Activated CD4-positive, alpha-beta T cell treated with anti-CD3 and anti-CD28 coated beads, Interleukin-2, amount 10 ng/mL, durations not matched to agents 7 days and 5 days (primary cell): Measurements from ENCODE around the gene EYA2. TPM values are rescaled to one million over a fixed set of nuclear protein-coding genes. Genes with fewer than 3 reads are reported as not detected.

Source experiments
- CTCF ChIA-PET: fragments of 350-600 bp; sonication (Branson Sonifier 250); formaldehyde crosslinking; loops from one replicate; lab custom pipeline; 2021; ENCODE audit warnings: antibody characterized with exemption; lab: Charles Lee
- POLR2A ChIA-PET: fragments of 350-600 bp; sonication (Branson Sonifier 250); formaldehyde crosslinking; loops from one replicate; lab custom pipeline; 2021; ENCODE audit warnings: antibody characterized with exemption; lab: Charles Lee
- DNase-seq: peaks from one replicate; pipeline ENCODE4 v3.0.0-alpha.2; 2020
- H3K27ac Mint-ChIP-seq: one replicate; pipeline ENCODE4 v1.8.0; 2021; ENCODE audit warnings: mild to moderate bottlenecking, moderate library complexity, mixed read lengths
- H3K27me3 Mint-ChIP-seq: one replicate; pipeline ENCODE4 v1.8.0; 2021; ENCODE audit warnings: mixed read lengths
- H3K36me3 Mint-ChIP-seq: one replicate; pipeline ENCODE4 v1.8.0; 2021; ENCODE audit warnings: low read depth, mixed read lengths
- H3K4me1 Mint-ChIP-seq: one replicate; pipeline ENCODE4 v1.8.0; 2021; ENCODE audit warnings: mixed read lengths
- H3K4me3 Mint-ChIP-seq: one replicate; pipeline ENCODE4 v1.8.0; 2021; ENCODE audit warnings: mild to moderate bottlenecking, moderate library complexity, mixed read lengths
- H3K9me3 Mint-ChIP-seq: one replicate; pipeline ENCODE4 v1.8.0; 2021; ENCODE audit warnings: mixed read lengths
- total RNA-seq, 2 experiments: library from RNA; stranded (reverse); gene quantifications; one replicate each; pipeline ENCODE4 v1.2.3, GENCODE V29; 2021

Gene EYA2
- total RNA-seq, 2 experiments from 2014 or later: not detected

GRCh38 chr20:47124181-47124717 is 229.6 kb downstream of the EYA2 start:
- CTCF ChIA-PET: no interaction called here
- Mint-ChIP-seq H3K4me1 (no peaks in the 10 kb centered on the region), H3K27ac (no peak overlapping the region), H3K27me3 (peaks cover 27% of the 10 kb centered on the region), H3K36me3 (no peaks in the 10 kb centered on the region), H3K9me3 (no peaks in the 10 kb centered on the region), H3K4me3 (no peak overlapping the region)
- DNase-seq: no peak
- POLR2A ChIA-PET: no interaction called here

- POLR2A ChIA-PET: no interaction called here
Observed at GRCh38 chr20:47125508-47125757, 230.8 kb downstream of the EYA2 start.

GRCh38 chr20:47125758-47126591 is 231.3 kb downstream of the EYA2 start:
- peaks cover 27% of the 10 kb centered on the region for H3K27me3 Mint-ChIP-seq
- H3K27ac Mint-ChIP-seq: no peak overlapping the region
- no peaks in the 10 kb centered on the region for H3K36me3 Mint-ChIP-seq
- no peaks in the 10 kb centered on the region for H3K9me3 Mint-ChIP-seq
- DNase-seq: no peak
- ChIA-PET POLR2A (no interaction called here), CTCF (interaction anchor here (0.7 kb wide), 1 partner anchor 39 kb away, joined by 4 read pairs; no protein-coding TSS in a partner anchor)
- no peak overlapping the region for H3K4me3 Mint-ChIP-seq
- H3K4me1 Mint-ChIP-seq: no peaks in the 10 kb centered on the region

More at GRCh38 chr20:47125508-47125757, 230.8 kb downstream of the EYA2 start:
- DNase-seq: no peak
- CTCF ChIA-PET: interaction anchor here (0.7 kb wide), 1 partner anchor 40 kb away, joined by 4 read pairs; no protein-coding TSS in a partner anchor
- Mint-ChIP-seq H3K4me1 (no peaks in the 10 kb centered on the region), H3K27ac (no peak overlapping the region), H3K9me3 (no peaks in the 10 kb centered on the region), H3K27me3 (peaks cover 27% of the 10 kb centered on the region), H3K36me3 (no peaks in the 10 kb centered on the region), H3K4me3 (no peak overlapping the region)

GRCh38 chr20:47126709-47127108 is 232.1 kb downstream of the EYA2 start:
- CTCF ChIA-PET: no interaction called here
- no peaks in the 10 kb centered on the region for H3K36me3 Mint-ChIP-seq

GRCh38 chr20:47127546-47127945 is 232.9 kb downstream of the EYA2 start:
- H3K27me3 Mint-ChIP-seq: peaks cover 27% of the 10 kb centered on the region
- no peaks in the 10 kb centered on the region for H3K9me3 Mint-ChIP-seq
- H3K36me3 Mint-ChIP-seq: no peaks in the 10 kb centered on the region
- CTCF ChIA-PET: no interaction called here
- no peak overlapping the region for H3K4me3 Mint-ChIP-seq
- no peak overlapping the region for H3K27ac Mint-ChIP-seq
- POLR2A ChIA-PET: no interaction called here
- DNase-seq: no peak
- no peaks in the 10 kb centered on the region for H3K4me1 Mint-ChIP-seq

More at GRCh38 chr20:47126709-47127108, 232.1 kb downstream of the EYA2 start:
- Mint-ChIP-seq H3K4me3 (no peak overlapping the region), H3K4me1 (no peaks in the 10 kb centered on the region), H3K27ac (no peak overlapping the region), H3K27me3 (peaks cover 27% of the 10 kb centered on the region), H3K9me3 (no peaks in the 10 kb centered on the region)
- no peak for DNase-seq
- POLR2A ChIA-PET: no interaction called here

- DNase-seq: no peak
- Mint-ChIP-seq H3K27ac (no peak overlapping the region), H3K4me3 (no peak overlapping the region), H3K4me1 (no peaks in the 10 kb centered on the region), H3K36me3 (no peaks in the 10 kb centered on the region), H3K9me3 (no peaks in the 10 kb centered on the region), H3K27me3 (peaks cover 26% of the 10 kb centered on the region)
- ChIA-PET POLR2A (no interaction called here), CTCF (no interaction called here)
Observed at GRCh38 chr20:47127999-47128398, 233.4 kb downstream of the EYA2 start.

- no peak for DNase-seq
- no peaks in the 10 kb centered on the region for H3K9me3 Mint-ChIP-seq
- H3K4me1 Mint-ChIP-seq: no peaks in the 10 kb centered on the region
- H3K4me3 Mint-ChIP-seq: no peak overlapping the region
- no peaks in the 10 kb centered on the region for H3K36me3 Mint-ChIP-seq
- peaks cover 26% of the 10 kb centered on the region for H3K27me3 Mint-ChIP-seq
- POLR2A ChIA-PET: no interaction called here
- CTCF ChIA-PET: no interaction called here
- H3K27ac Mint-ChIP-seq: no peak overlapping the region
Observed at GRCh38 chr20:47129306-47129705, 234.7 kb downstream of the EYA2 start.

GRCh38 chr20:47133809-47134456 is 239.3 kb downstream of the EYA2 start:
- ChIA-PET CTCF (no interaction called here), POLR2A (no interaction called here)
- Mint-ChIP-seq H3K9me3 (no peaks in the 10 kb centered on the region), H3K27ac (no peak overlapping the region), H3K27me3 (peaks cover 10% of the 10 kb centered on the region), H3K4me3 (no peak overlapping the region), H3K4me1 (no peaks in the 10 kb centered on the region), H3K36me3 (no peaks in the 10 kb centered on the region)
- no peak for DNase-seq

GRCh38 chr20:47136782-47137181 is 242.1 kb downstream of the EYA2 start:
- no peaks in the 10 kb centered on the region for H3K4me1 Mint-ChIP-seq
- peaks cover 16% of the 10 kb centered on the region for H3K27me3 Mint-ChIP-seq
- H3K4me3 Mint-ChIP-seq: no peak overlapping the region
- no peaks in the 10 kb centered on the region for H3K36me3 Mint-ChIP-seq
- H3K9me3 Mint-ChIP-seq: no peaks in the 10 kb centered on the region
- no peak for DNase-seq
- POLR2A ChIA-PET: no interaction called here
- no peak overlapping the region for H3K27ac Mint-ChIP-seq
- CTCF ChIA-PET: interaction anchor here (0.6 to 0.7 kb wide), 2 partner anchors 228 to 275 kb away, joined by 3 read pairs; no protein-coding TSS in a partner anchor

GRCh38 chr20:47137231-47137870 is 242.7 kb downstream of the EYA2 start:
- ChIA-PET POLR2A (no interaction called here), CTCF (no interaction called here)
- H3K27ac Mint-ChIP-seq: no peak overlapping the region
- no peaks in the 10 kb centered on the region for H3K4me1 Mint-ChIP-seq
- DNase-seq: no peak
- no peaks in the 10 kb centered on the region for H3K36me3 Mint-ChIP-seq
- H3K4me3 Mint-ChIP-seq: no peak overlapping the region
- peaks cover 16% of the 10 kb centered on the region for H3K27me3 Mint-ChIP-seq
- no peaks in the 10 kb centered on the region for H3K9me3 Mint-ChIP-seq

- H3K4me1 Mint-ChIP-seq: no peaks in the 10 kb centered on the region
- CTCF ChIA-PET: no interaction called here
- H3K27ac Mint-ChIP-seq: no peak overlapping the region
- no peak overlapping the region for H3K4me3 Mint-ChIP-seq
- H3K9me3 Mint-ChIP-seq: no peaks in the 10 kb centered on the region
- POLR2A ChIA-PET: no interaction called here
- no peaks in the 10 kb centered on the region for H3K36me3 Mint-ChIP-seq
- DNase-seq: no peak
- peaks cover 16% of the 10 kb centered on the region for H3K27me3 Mint-ChIP-seq
Observed at GRCh38 chr20:47139934-47140535, 245.4 kb downstream of the EYA2 start.

- ChIA-PET CTCF (no interaction called here), POLR2A (no interaction called here)
- H3K27me3 Mint-ChIP-seq: peaks cover 16% of the 10 kb centered on the region
- no peak overlapping the region for H3K4me3 Mint-ChIP-seq
- no peaks in the 10 kb centered on the region for H3K9me3 Mint-ChIP-seq
- no peaks in the 10 kb centered on the region for H3K36me3 Mint-ChIP-seq
- no peaks in the 10 kb centered on the region for H3K4me1 Mint-ChIP-seq
- no peak for DNase-seq
- H3K27ac Mint-ChIP-seq: no peak overlapping the region
Observed at GRCh38 chr20:47141350-47141921, 246.8 kb downstream of the EYA2 start.
